Activated naive CD4-positive, alpha-beta T cell treated with anti-CD3 and anti-CD28 coated beads, Interleukin-2, amount 10 ng/mL, durations not matched to agents 7 days and 5 days (primary cell): ENCODE measurements around the gene PRKG1.

Experiments used
- CTCF ChIA-PET: fragments of 350-600 bp; sonication (Branson Sonifier 250); formaldehyde crosslinking; loops from one replicate; lab custom pipeline; 2021; ENCODE audit warnings: antibody characterized with exemption; lab: Charles Lee
- DNase-seq: peaks from one replicate; pipeline ENCODE4 v3.0.0-alpha.2; 2020
- H3K27ac Mint-ChIP-seq: one replicate; pipeline ENCODE4 v1.8.0; 2021; ENCODE audit warnings: mild to moderate bottlenecking, moderate library complexity, mixed read lengths
- H3K27me3 Mint-ChIP-seq: one replicate; pipeline ENCODE4 v1.8.0; 2021; ENCODE audit warnings: mild to moderate bottlenecking, mixed read lengths
- H3K36me3 Mint-ChIP-seq: one replicate; pipeline ENCODE4 v1.8.0; 2021; ENCODE audit warnings: mixed read lengths
- H3K4me1 Mint-ChIP-seq: one replicate; pipeline ENCODE4 v1.8.0; 2021; ENCODE audit warnings: mixed read lengths
- H3K4me3 Mint-ChIP-seq: one replicate; pipeline ENCODE4 v1.8.0; 2021; ENCODE audit warnings: mild to moderate bottlenecking, moderate library complexity, mixed read lengths
- H3K9me3 Mint-ChIP-seq: one replicate; pipeline ENCODE4 v1.8.0; 2021; ENCODE audit warnings: mixed read lengths

PRKG1 gene

GRCh38 chr10:51763746-51764145, 689.5 kb downstream of the PRKG1 start:
- no peak for DNase-seq
- no peak overlapping the region for H3K27ac Mint-ChIP-seq
- no peaks in the 10 kb centered on the region for H3K4me1 Mint-ChIP-seq
- H3K27me3 Mint-ChIP-seq, result no peaks in the 10 kb centered on the region
- CTCF ChIA-PET, result no interaction called here
- no peaks in the 10 kb centered on the region for H3K36me3 Mint-ChIP-seq
- peaks cover 4% of the 10 kb centered on the region for H3K9me3 Mint-ChIP-seq
- H3K4me3 Mint-ChIP-seq, result no peak overlapping the region

- Mint-ChIP-seq H3K4me1 (no peaks in the 10 kb centered on the region), H3K27me3 (no peaks in the 10 kb centered on the region), H3K9me3 (peaks cover 4% of the 10 kb centered on the region), H3K36me3 (no peaks in the 10 kb centered on the region), H3K4me3 (no peak overlapping the region), H3K27ac (no peak overlapping the region)
- no peak for DNase-seq
- CTCF ChIA-PET, result no interaction called here
Measured at GRCh38 chr10:51765284-51765971, 691.1 kb downstream of the PRKG1 start.

- peaks cover 4% of the 10 kb centered on the region for H3K9me3 Mint-ChIP-seq
- no peaks in the 10 kb centered on the region for H3K4me1 Mint-ChIP-seq
- CTCF ChIA-PET, result no interaction called here
- no peaks in the 10 kb centered on the region for H3K27me3 Mint-ChIP-seq
- no peak overlapping the region for H3K4me3 Mint-ChIP-seq
- H3K27ac Mint-ChIP-seq, result no peak overlapping the region
- DNase-seq, result no peak
- H3K36me3 Mint-ChIP-seq, result no peaks in the 10 kb centered on the region
Measured at GRCh38 chr10:51766423-51767102, 692.3 kb downstream of the PRKG1 start.

- no peak overlapping the region for H3K4me3 Mint-ChIP-seq
- CTCF ChIA-PET, result no interaction called here
- H3K9me3 Mint-ChIP-seq, result peaks cover 4% of the 10 kb centered on the region
- no peak overlapping the region for H3K27ac Mint-ChIP-seq
- H3K36me3 Mint-ChIP-seq, result no peaks in the 10 kb centered on the region
- H3K27me3 Mint-ChIP-seq, result no peaks in the 10 kb centered on the region
- DNase-seq, result no peak
- no peaks in the 10 kb centered on the region for H3K4me1 Mint-ChIP-seq
Measured at GRCh38 chr10:51767103-51767763, 692.9 kb downstream of the PRKG1 start.

- H3K4me1 Mint-ChIP-seq, result no peaks in the 10 kb centered on the region
- H3K36me3 Mint-ChIP-seq, result no peaks in the 10 kb centered on the region
- no peaks in the 10 kb centered on the region for H3K27me3 Mint-ChIP-seq
- H3K27ac Mint-ChIP-seq, result no peak overlapping the region
- no peak for DNase-seq
- CTCF ChIA-PET, result no interaction called here
- peaks cover 4% of the 10 kb centered on the region for H3K9me3 Mint-ChIP-seq
- H3K4me3 Mint-ChIP-seq, result no peak overlapping the region
Measured at GRCh38 chr10:51768886-51769465, 694.7 kb downstream of the PRKG1 start.

GRCh38 chr10:51770709-51771108, 696.4 kb downstream of the PRKG1 start:
- no peaks in the 10 kb centered on the region for H3K36me3 Mint-ChIP-seq
- H3K4me3 Mint-ChIP-seq, result no peak overlapping the region
- no peaks in the 10 kb centered on the region for H3K27me3 Mint-ChIP-seq
- CTCF ChIA-PET, result no interaction called here
- no peak overlapping the region for H3K27ac Mint-ChIP-seq
- no peaks in the 10 kb centered on the region for H3K4me1 Mint-ChIP-seq
- DNase-seq, result no peak
- H3K9me3 Mint-ChIP-seq, result peaks cover 4% of the 10 kb centered on the region

- no peaks in the 10 kb centered on the region for H3K4me1 Mint-ChIP-seq
- no peak overlapping the region for H3K4me3 Mint-ChIP-seq
- no peaks in the 10 kb centered on the region for H3K27me3 Mint-ChIP-seq
- H3K9me3 Mint-ChIP-seq, result no peaks in the 10 kb centered on the region
- DNase-seq, result no peak
- no peak overlapping the region for H3K27ac Mint-ChIP-seq
- H3K36me3 Mint-ChIP-seq, result no peaks in the 10 kb centered on the region
- CTCF ChIA-PET, result no interaction called here
Measured at GRCh38 chr10:51772387-51772786, 698.1 kb downstream of the PRKG1 start.

GRCh38 chr10:51773681-51774080, 699.4 kb downstream of the PRKG1 start:
- Mint-ChIP-seq H3K4me1 (no peaks in the 10 kb centered on the region), H3K27ac (no peak overlapping the region), H3K9me3 (no peaks in the 10 kb centered on the region), H3K27me3 (no peaks in the 10 kb centered on the region), H3K36me3 (no peaks in the 10 kb centered on the region), H3K4me3 (no peak overlapping the region)
- DNase-seq, result no peak
- CTCF ChIA-PET, result no interaction called here

GRCh38 chr10:51783941-51784340, 709.7 kb downstream of the PRKG1 start:
- H3K9me3 Mint-ChIP-seq, result no peaks in the 10 kb centered on the region
- H3K36me3 Mint-ChIP-seq, result no peaks in the 10 kb centered on the region
- no peaks in the 10 kb centered on the region for H3K27me3 Mint-ChIP-seq
- DNase-seq, result no peak
- CTCF ChIA-PET, result no interaction called here
- H3K4me1 Mint-ChIP-seq, result no peaks in the 10 kb centered on the region
- H3K27ac Mint-ChIP-seq, result no peak overlapping the region
- no peak overlapping the region for H3K4me3 Mint-ChIP-seq

GRCh38 chr10:51786016-51786683, 711.9 kb downstream of the PRKG1 start:
- no peaks in the 10 kb centered on the region for H3K9me3 Mint-ChIP-seq
- CTCF ChIA-PET, result no interaction called here
- no peaks in the 10 kb centered on the region for H3K36me3 Mint-ChIP-seq
- H3K4me3 Mint-ChIP-seq, result no peak overlapping the region
- no peaks in the 10 kb centered on the region for H3K4me1 Mint-ChIP-seq
- no peak for DNase-seq
- H3K27ac Mint-ChIP-seq, result no peak overlapping the region
- H3K27me3 Mint-ChIP-seq, result no peaks in the 10 kb centered on the region

GRCh38 chr10:51786684-51787035, 712.4 kb downstream of the PRKG1 start:
- DNase-seq, result no peak
- H3K9me3 Mint-ChIP-seq, result peaks cover 3% of the 10 kb centered on the region
- CTCF ChIA-PET, result no interaction called here
- H3K4me3 Mint-ChIP-seq, result no peak overlapping the region
- no peaks in the 10 kb centered on the region for H3K4me1 Mint-ChIP-seq
- no peak overlapping the region for H3K27ac Mint-ChIP-seq
- H3K36me3 Mint-ChIP-seq, result no peaks in the 10 kb centered on the region
- no peaks in the 10 kb centered on the region for H3K27me3 Mint-ChIP-seq

GRCh38 chr10:51788273-51788672, 714.0 kb downstream of the PRKG1 start:
- DNase-seq, result no peak
- H3K36me3 Mint-ChIP-seq, result no peaks in the 10 kb centered on the region
- H3K4me1 Mint-ChIP-seq, result no peaks in the 10 kb centered on the region
- CTCF ChIA-PET, result no interaction called here
- no peak overlapping the region for H3K27ac Mint-ChIP-seq
- no peak overlapping the region for H3K4me3 Mint-ChIP-seq
- H3K27me3 Mint-ChIP-seq, result no peaks in the 10 kb centered on the region
- peaks cover 6% of the 10 kb centered on the region for H3K9me3 Mint-ChIP-seq

GRCh38 chr10:51789118-51789517, 714.8 kb downstream of the PRKG1 start:
- H3K4me1 Mint-ChIP-seq, result no peaks in the 10 kb centered on the region
- no peak overlapping the region for H3K4me3 Mint-ChIP-seq
- H3K27ac Mint-ChIP-seq, result no peak overlapping the region
- H3K9me3 Mint-ChIP-seq, result peaks cover 8% of the 10 kb centered on the region
- H3K36me3 Mint-ChIP-seq, result peaks cover 1% of the 10 kb centered on the region
- DNase-seq, result no peak
- H3K27me3 Mint-ChIP-seq, result no peaks in the 10 kb centered on the region
- CTCF ChIA-PET, result no interaction called here

- H3K4me1 Mint-ChIP-seq, result no peaks in the 10 kb centered on the region
- H3K27me3 Mint-ChIP-seq, result no peaks in the 10 kb centered on the region
- H3K36me3 Mint-ChIP-seq, result peaks cover 1% of the 10 kb centered on the region
- no peak overlapping the region for H3K27ac Mint-ChIP-seq
- no peak overlapping the region for H3K4me3 Mint-ChIP-seq
- DNase-seq, result no peak
- CTCF ChIA-PET, result no interaction called here
- H3K9me3 Mint-ChIP-seq, result peaks cover 8% of the 10 kb centered on the region
Measured at GRCh38 chr10:51789903-51790302, 715.6 kb downstream of the PRKG1 start.
